CD4-positive, CD25-positive, alpha-beta regulatory T cell (primary cell): ENCODE measurements around the gene PRKAG2. TPM values are rescaled to one million over a fixed set of nuclear protein-coding genes. Genes with fewer than 3 reads are reported as not detected.
"Not testable (repeated sequence)": the region's sequence is repeated elsewhere in the genome, so short reads cannot be mapped to it uniquely, and the experiment has no call there.

Source experiments
- ATAC-seq, 2 donors: fragments of 150-1000 bp; cut with Tn5 transposase; one replicate each; pipeline ENCODE4 v1.10.0; 2021; ENCODE audit warnings: low read depth in 2 of 2, moderate number of reproducible peaks in 2 of 2, moderate library complexity in 1 of 2
- DNase-seq, 3 donors: peaks; one replicate each; pipeline versions ENCODE4 v3.0.0 to v3.0.0-alpha.2; 2012 to 2022; ENCODE audit warnings: mixed read lengths in 1 of 3
- H3K27ac ChIP-seq: one replicate; pipeline ENCODE4 v1.7.0; 2013; ENCODE audit warnings: mild to moderate bottlenecking, low read length; ENCODE audit not compliant: insufficient read depth, poor library complexity, severe bottlenecking
- H3K27me3 ChIP-seq: one replicate; pipeline ENCODE4 v1.7.0; 2013; ENCODE audit warnings: low read length; ENCODE audit not compliant: control insufficient read depth, insufficient read depth
- H3K36me3 ChIP-seq: one replicate; pipeline ENCODE4 v1.7.0; 2013; ENCODE audit warnings: mild to moderate bottlenecking, low read length, moderate library complexity; ENCODE audit not compliant: control insufficient read depth, insufficient read depth
- H3K4me1 ChIP-seq: 2 replicates; pipeline ENCODE4 v1.7.0; 2013; ENCODE audit warnings: mild to moderate bottlenecking, low read length; ENCODE audit not compliant: insufficient read depth, control insufficient read depth, poor library complexity, severe bottlenecking
- H3K4me3 ChIP-seq: one replicate; pipeline ENCODE4 v1.7.0; 2013; ENCODE audit warnings: low read depth, mild to moderate bottlenecking, low read length, moderate library complexity
- H3K9me3 ChIP-seq, 2 experiments: 1 replicate in 1 of 2; 2 replicates in 1 of 2; pipeline ENCODE4 v1.7.0; 2013; ENCODE audit warnings: low read length in 2 of 2, mild to moderate bottlenecking in 1 of 2, moderate library complexity in 1 of 2; ENCODE audit not compliant: control insufficient read depth in 2 of 2
- H3K27ac Mint-ChIP-seq, 3 donors: one replicate each; pipeline ENCODE4 v1.8.0; 2020 to 2022; ENCODE audit warnings: mild to moderate bottlenecking in 3 of 3, mixed read lengths in 3 of 3, moderate library complexity in 2 of 3
- H3K27me3 Mint-ChIP-seq: one replicate; pipeline ENCODE4 v1.8.0; 2022; ENCODE audit warnings: mild to moderate bottlenecking, mixed read lengths
- H3K36me3 Mint-ChIP-seq: one replicate; pipeline ENCODE4 v1.8.0; 2020; ENCODE audit warnings: mixed read lengths
- H3K4me1 Mint-ChIP-seq, 4 donors: one replicate each; pipeline ENCODE4 v1.8.0; 2020 to 2022; ENCODE audit warnings: mixed read lengths in 4 of 4, mild to moderate bottlenecking in 1 of 4
- H3K4me3 Mint-ChIP-seq, 4 donors: one replicate each; pipeline ENCODE4 v1.8.0; 2020 to 2022; ENCODE audit warnings: mild to moderate bottlenecking in 4 of 4, mixed read lengths in 4 of 4, moderate library complexity in 3 of 4
- H3K9me3 Mint-ChIP-seq, 7 donors: one replicate each; pipeline ENCODE4 v1.8.0; 2020 to 2022; ENCODE audit warnings: mixed read lengths in 7 of 7, mild to moderate bottlenecking in 3 of 7, moderate library complexity in 2 of 7
- polyA plus RNA-seq, 4 donors: library from polyadenylated mRNA; unstranded; fragments of 300-500 nt; fragmentation: Illumina TruSeq; gene quantifications; one replicate each; pipeline ENCODE4 v1.2.3, GENCODE V29; 2021
- total RNA-seq: library from RNA; stranded (reverse); gene quantifications from one replicate; pipeline ENCODE4 v1.2.3, GENCODE V29; 2022

The PRKAG2 gene
- total and polyA plus RNA-seq, 5 donors from 2014 or later: 19.9 to 43.0 (median 26.1) TPM

GRCh38 chr7:151524845-151525244 lies 352.1 kb downstream of the PRKAG2 start:
- no peak for ATAC-seq
- Histone ChIP-seq H3K27ac (no peak overlapping the region), H3K27me3 (peaks cover 2% of the 10 kb centered on the region), H3K9me3 (peaks cover 2 to 3% of the 10 kb centered on the region in 2 experiments), H3K4me3 (no peak overlapping the region), H3K36me3 (no peaks in the 10 kb centered on the region), H3K4me1 (peaks cover 7% of the 10 kb centered on the region)
- H3K4me3 Mint-ChIP-seq: no peak overlapping the region
- H3K9me3 Mint-ChIP-seq: peaks cover 0 to 3% (median 0%) of the 10 kb centered on the region in 7 donors
- no peak for DNase-seq
- peaks cover 13% of the 10 kb centered on the region for H3K27me3 Mint-ChIP-seq
- H3K4me1 Mint-ChIP-seq: peaks cover 0 to 4% (median 0%) of the 10 kb centered on the region in 4 donors
- no peak overlapping the region for H3K27ac Mint-ChIP-seq
- no peaks in the 10 kb centered on the region for H3K36me3 Mint-ChIP-seq

GRCh38 chr7:151524331-151524730 lies 352.6 kb downstream of the PRKAG2 start:
- H3K4me3 Mint-ChIP-seq: no peak overlapping the region
- peaks cover 7% of the 10 kb centered on the region for H3K4me1 ChIP-seq
- no peaks in the 10 kb centered on the region for H3K9me3 ChIP-seq
- peaks cover 0 to 6% (median 0%) of the 10 kb centered on the region in 4 donors for H3K4me1 Mint-ChIP-seq
- H3K27ac ChIP-seq: no peak overlapping the region
- H3K36me3 Mint-ChIP-seq: no peaks in the 10 kb centered on the region
- H3K9me3 Mint-ChIP-seq: peaks cover 0 to 3% (median 0%) of the 10 kb centered on the region in 7 donors
- H3K36me3 ChIP-seq: no peaks in the 10 kb centered on the region
- no peak overlapping the region for H3K4me3 ChIP-seq
- ATAC-seq (no peak), DNase-seq (no peak)
- H3K27me3 Mint-ChIP-seq: peaks cover 12% of the 10 kb centered on the region
- H3K27ac Mint-ChIP-seq: no peak overlapping the region
- H3K27me3 ChIP-seq: no peaks in the 10 kb centered on the region

GRCh38 chr7:151520419-151521261 lies 356.3 kb downstream of the PRKAG2 start:
- Histone ChIP-seq H3K4me1 (peaks cover 37% of the 10 kb centered on the region), H3K27me3 (no peaks in the 10 kb centered on the region), H3K4me3 (peak overlapping the region; percentile 64), H3K36me3 (no peaks in the 10 kb centered on the region), H3K27ac (peak overlapping the region; percentile 90), H3K9me3 (no peaks in the 10 kb centered on the region)
- Mint-ChIP-seq H3K36me3 (no peaks in the 10 kb centered on the region), H3K27ac (peak overlapping the region in 2 of 3 donors; percentile 98), H3K27me3 (peaks cover 12% of the 10 kb centered on the region), H3K9me3 (peaks cover 0 to 1% (median 0%) of the 10 kb centered on the region in 7 donors), H3K4me1 (peaks cover 11 to 33% (median 24%) of the 10 kb centered on the region in 4 donors), H3K4me3 (peak overlapping the region; percentile 84 to 97 (median 94))
- no peak for ATAC-seq
- DNase-seq: peak in 2 of 3 donors; percentile 20 to 40

GRCh38 chr7:151519765-151520418 lies 357.0 kb downstream of the PRKAG2 start, which contains the start of gene RHEB:
Gene RHEB (minus strand): TSS chr7:151519895. CDS start chr7:151519511, 384 bp downstream.
- H3K4me3 Mint-ChIP-seq: peak within 1 kb of the TSS; percentile 92 to 97 (median 96)
- peaks cover 16 to 40% (median 32%) of the 10 kb centered on the region in 4 donors for H3K4me1 Mint-ChIP-seq
- Histone ChIP-seq H3K9me3 (no peaks in the 10 kb centered on the region), H3K36me3 (no peaks in the 10 kb centered on the region), H3K4me3 (peak within 1 kb of the TSS; percentile 95), H3K4me1 (peaks cover 43% of the 10 kb centered on the region), H3K27me3 (no peaks in the 10 kb centered on the region), H3K27ac (peak within 1 kb of the TSS; percentile 90)
- peaks cover 0 to 1% (median 0%) of the 10 kb centered on the region in 7 donors for H3K9me3 Mint-ChIP-seq
- no peaks in the 10 kb centered on the region for H3K36me3 Mint-ChIP-seq
- peak; percentile 97 to 99 (median 98) for DNase-seq
- ATAC-seq: peak; percentile 87 to 89
- peaks cover 12% of the 10 kb centered on the region for H3K27me3 Mint-ChIP-seq
- peak within 1 kb of the TSS; percentile 95 to 98 (median 98) for H3K27ac Mint-ChIP-seq

- H3K9me3 ChIP-seq, H3K36me3 ChIP-seq, H3K9me3 Mint-ChIP-seq, H3K27me3 ChIP-seq, H3K36me3 Mint-ChIP-seq: not testable (repeated sequence)
- DNase-seq: peak; percentile 57 to 67 (median 61)
- H3K4me3 Mint-ChIP-seq: peak overlapping the region; percentile 92 to 97 (median 96)
- peak overlapping the region; percentile 95 to 98 (median 98) for H3K27ac Mint-ChIP-seq
- Histone ChIP-seq H3K4me1 (peaks cover 43% of the 10 kb centered on the region), H3K4me3 (peak overlapping the region; percentile 95), H3K27ac (peak overlapping the region; percentile 90)
- peaks cover 20 to 47% (median 38%) of the 10 kb centered on the region in 4 donors for H3K4me1 Mint-ChIP-seq
- peak; percentile 62 for ATAC-seq
- peaks cover 12% of the 10 kb centered on the region for H3K27me3 Mint-ChIP-seq
Measured at GRCh38 chr7:151518947-151519764, 357.8 kb downstream of the PRKAG2 start.

- peak overlapping the region; percentile 90 for H3K27ac ChIP-seq
- Mint-ChIP-seq H3K36me3 (no peaks in the 10 kb centered on the region), H3K27ac (peak overlapping the region; percentile 92 to 95 (median 93)), H3K9me3 (peaks cover 0 to 1% (median 0%) of the 10 kb centered on the region in 7 donors), H3K27me3 (peaks cover 9% of the 10 kb centered on the region), H3K4me1 (peaks cover 23 to 55% (median 45%) of the 10 kb centered on the region in 4 donors), H3K4me3 (peak overlapping the region; percentile 92 to 95 (median 94))
- H3K9me3 ChIP-seq: no peaks in the 10 kb centered on the region
- no peaks in the 10 kb centered on the region for H3K36me3 ChIP-seq
- no peaks in the 10 kb centered on the region for H3K27me3 ChIP-seq
- peak overlapping the region; percentile 95 for H3K4me3 ChIP-seq
- peak; percentile 21 to 77 (median 35) for DNase-seq
- ATAC-seq: no peak
- peaks cover 43% of the 10 kb centered on the region for H3K4me1 ChIP-seq
Measured at GRCh38 chr7:151518105-151518946, 358.6 kb downstream of the PRKAG2 start.
